HepG2 (cell line): ENCODE results near the gene TUBA4A. TPM values are rescaled to one million over a fixed set of nuclear protein-coding genes. Genes with fewer than 3 reads are reported as not detected.

ENCODE experiments used
- ATAC-seq: fragments of 200-7000 bp; cut with Tn5 transposase; 3 replicates; pipeline ENCODE4 v1.9.1; 2020; ENCODE audit warnings: mild to moderate bottlenecking, moderate library complexity
- BruUV-seq: library from RNA; stranded (reverse); fragments of 400-500 nt; replicated peaks from 2 replicates; lab custom pipeline; 2021; lab: Mats Ljungman, UMichigan
- CTCF ChIA-PET: fragments of 300-600 bp; formaldehyde crosslinking; extraction: SDS; loops from one replicate; lab custom pipeline; 2021; ENCODE audit warnings: low total read pairs, inconsistent platforms, low intra/inter-chr PET ratio; lab: Yijun Ruan, JAX
- POLR2A ChIA-PET: fragments of 350-600 bp; sonication (Branson Sonifier 250); formaldehyde crosslinking; loops from one replicate; lab custom pipeline; 2020; ENCODE audit warnings: antibody characterized with exemption, inconsistent platforms; lab: Yijun Ruan, JAX
- DNase-seq: peaks from one replicate; pipeline ENCODE4 v3.0.0-alpha.2; 2015; ENCODE audit warnings: low spot score
- FAIRE-seq: peaks from 3 replicates; lab custom pipeline; 2011; peaks lifted over from hg19 to GRCh38; lab: Jason Lieb, UNC
- H2AFZ ChIP-seq: one replicate; pipeline ENCODE4 v1.6.1; 2011; ENCODE audit warnings: low read length, inconsistent platforms
- H3K27ac ChIP-seq: fragments of 300-600 bp; 3 replicates; pipeline ENCODE4 v1.8.0; 2011; ENCODE audit warnings: mixed run types, mild to moderate bottlenecking, mixed read lengths, low read length, inconsistent platforms; ENCODE audit not compliant: insufficient read depth; ENCODE audit errors: extremely low read length
- H3K27me3 ChIP-seq, 2 experiments: fragments of 200-600 bp in 1 of 2; 2 replicates in 1 of 2; 3 replicates in 1 of 2; pipeline versions ENCODE4 v1.6.0 to v1.8.0; 2011; ENCODE audit warnings: low read length in 2 of 2, mild to moderate bottlenecking in 2 of 2, moderate library complexity in 2 of 2, inconsistent platforms in 1 of 2; ENCODE audit not compliant: insufficient read depth in 2 of 2, control insufficient read depth in 1 of 2
- H3K36me3 ChIP-seq, 2 experiments: fragments of 200-600 bp in 1 of 2; replicated peaks in 1 of 2; 2 replicates in 1 of 2; 3 replicates in 1 of 2; pipeline versions ENCODE4 v1.5.1 to v1.8.0; 2011; ENCODE audit warnings: low read length in 2 of 2, inconsistent platforms in 1 of 2; ENCODE audit not compliant: insufficient read depth in 2 of 2, control insufficient read depth in 1 of 2
- H3K4me1 ChIP-seq: 2 replicates; pipeline ENCODE4 v1.5.1; 2012; ENCODE audit warnings: low read length, inconsistent platforms; ENCODE audit not compliant: insufficient read depth
- H3K4me2 ChIP-seq: 2 replicates; pipeline ENCODE4 v1.6.0; 2011; ENCODE audit warnings: low read depth, low read length, inconsistent platforms
- H3K4me3 ChIP-seq, 3 experiments: fragments of 200-600 bp in 1 of 3; sonication (generic), shearing (Covaris generic) in 1 of 3; replicated peaks in 1 of 3; 2 replicates each; pipeline ENCODE4 v1.5.1; 2011 to 2016; ENCODE audit warnings: low read length in 3 of 3, inconsistent platforms in 2 of 3, low read depth in 2 of 3, mild to moderate bottlenecking in 2 of 3, control low read depth in 1 of 3, mixed read lengths in 1 of 3; ENCODE audit not compliant: insufficient read depth in 1 of 3
- H3K79me2 ChIP-seq: one replicate; pipeline ENCODE4 v1.6.1; 2011; ENCODE audit warnings: low read length, inconsistent platforms; ENCODE audit not compliant: insufficient read depth
- H3K9ac ChIP-seq: 2 replicates; pipeline ENCODE4 v1.6.0; 2011; ENCODE audit warnings: mild to moderate bottlenecking, low read depth, low read length, inconsistent platforms; ENCODE audit not compliant: insufficient read depth
- H3K9me3 ChIP-seq: 2 replicates; pipeline ENCODE4 v1.5.1; 2012; ENCODE audit warnings: mild to moderate bottlenecking, low read length
- H4K20me1 ChIP-seq: 2 replicates; pipeline ENCODE4 v1.6.0; 2011; ENCODE audit warnings: inconsistent platforms, mild to moderate bottlenecking, low read length, moderate library complexity; ENCODE audit not compliant: insufficient read depth
- ATF6 ChIP-seq: sonication (generic); formaldehyde crosslinking; conservative IDR thresholded peaks from 2 replicates; pipeline ENCODE4 v1.4.0; 2020; ENCODE audit warnings: missing genetic modification reagents
- NCOR1 ChIP-seq: fragments of 200-600 bp; sonication (generic); IDR thresholded peaks from 2 replicates; pipeline ENCODE4 v1.7.0; 2017; ENCODE audit warnings: antibody characterized with exemption, low read length, borderline replicate concordance
- NR3C1 ChIP-seq: sonication (generic); formaldehyde crosslinking; IDR thresholded peaks from 2 replicates; pipeline ENCODE4 v1.4.0; 2020; ENCODE audit warnings: missing genetic modification reagents
- RAD21 ChIP-seq: fragments of 450-650 bp; formaldehyde crosslinking; IDR thresholded peaks from 2 replicates; pipeline ENCODE4 v1.5.0; 2020; ENCODE audit warnings: mild to moderate bottlenecking
- SAP130 ChIP-seq: IDR thresholded peaks from 2 replicates; pipeline ENCODE4 v1.6.1; 2016; ENCODE audit warnings: low read depth
- SMAD3 ChIP-seq: sonication (generic); formaldehyde crosslinking; IDR thresholded peaks from 2 replicates; pipeline ENCODE4 v1.4.0; 2020; ENCODE audit warnings: missing genetic modification reagents
- TIGD3 ChIP-seq: sonication (generic); formaldehyde crosslinking; IDR thresholded peaks from 2 replicates; pipeline ENCODE4 v1.5.1; 2020; ENCODE audit warnings: mild to moderate bottlenecking, missing genetic modification reagents, borderline replicate concordance
- ZBTB39 ChIP-seq: sonication (generic); formaldehyde crosslinking; IDR thresholded peaks from 2 replicates; pipeline ENCODE4 v1.5.0; 2020; ENCODE audit warnings: missing genetic modification reagents
- ZNF17 ChIP-seq: sonication (generic); formaldehyde crosslinking; IDR thresholded peaks from 2 replicates; pipeline ENCODE4 v1.5.0; 2020; ENCODE audit warnings: mild to moderate bottlenecking, missing genetic modification reagents
- ZNF282 ChIP-seq: fragments of 450-650 bp; IDR thresholded peaks from 2 replicates; pipeline ENCODE4 v1.6.1; 2018; ENCODE audit not compliant: partially characterized antibody
- ZNF3 ChIP-seq: IDR thresholded peaks from 2 replicates; pipeline ENCODE4 v1.7.0; 2017; ENCODE audit warnings: inconsistent platforms
- ZNF747 ChIP-seq: sonication (generic); formaldehyde crosslinking; IDR thresholded peaks from 2 replicates; pipeline ENCODE4 v1.8.1; 2023; ENCODE audit warnings: missing genetic modification reagents, mild to moderate bottlenecking, borderline replicate concordance
- ZSCAN21 ChIP-seq: sonication (generic); formaldehyde crosslinking; IDR thresholded peaks from 2 replicates; pipeline ENCODE4 v1.8.0; 2022; ENCODE audit warnings: mild to moderate bottlenecking, missing genetic modification reagents, moderate library complexity, borderline replicate concordance
- WGBS: methylation state at CpG from one replicate; pipeline ENCODE4 v1.1.6; 2017; ENCODE audit warnings: low lambda C conversion rate; 5-methylcytosine and 5-hydroxymethylcytosine counted together
- in situ Hi-C: cut with HindIII; loops from 2 replicates; pipeline ENCODE4 v1.10.0; 2017; ENCODE audit warnings: low pct_unique_long_range_greater_than_20kb; ENCODE audit not compliant: extremely low pct_ligation_motif_present
- intact Hi-C: fragments of 100-400 bp; cut with micrococcal nuclease; formaldehyde crosslinking; loops from one replicate; pipeline ENCODE4 v1.10.0; 2022; ENCODE audit not compliant: unreplicated experiment
- polyA plus RNA-seq, 8 experiments: library from polyadenylated mRNA; depleted of rRNA in 3 of 8; stranded (reverse) in 7 of 8; unstranded in 1 of 8; fragments of >200 nt; fragmentation: Illumina TruSeq in 4 of 8; extraction: Trizol in 4 of 8; gene quantifications; 2 replicates each; pipeline versions ENCODE4 v1.2.1 to v1.2.3, GENCODE V29; 2011 to 2016; ENCODE audit warnings: low read depth in 4 of 8, missing spikeins in 1 of 8, mixed read lengths in 1 of 8; ENCODE audit not compliant: insufficient read depth in 1 of 8
- total RNA-seq, 5 experiments: library from RNA; depleted of rRNA; stranded (reverse); fragments of >200 nt; fragmentation: Illumina TruSeq; extraction: Trizol; gene quantifications; 2 replicates each; pipeline ENCODE4 v1.2.3, GENCODE V29; 2016; ENCODE audit warnings: low read depth in 1 of 5

The TUBA4A gene
- total and polyA plus RNA-seq, 2 of the 13 experiments (the other 11 are each of a cell fraction or from before 2014, with no cell fraction given): 1.3 to 12.7 TPM

GRCh38 chr2:219279151-219279915, 25.6 kb upstream of the TUBA4A start, which contains the start of gene DNAJB2:
TSS of gene DNAJB2 (plus strand) at chr2:219279366. CDS start at chr2:219279834, 468 bp downstream.
- 46% methylated on average over 20 of the region's 65 CpGs for WGBS
- FAIRE-seq (peak; percentile 74), DNase-seq (peak; percentile 93), ATAC-seq (peak; percentile 92)
- peak within 1 kb of the TSS; percentile 66 for H2AFZ ChIP-seq
- no peaks in the 10 kb centered on the region for H3K79me2 ChIP-seq
- H4K20me1 ChIP-seq: no peaks in the 10 kb centered on the region
- ChIA-PET CTCF (interaction anchor here (1.6 to 5.4 kb wide), 3 partner anchors 15 to 120 kb away, joined by 4 to 88 read pairs (median 28); no protein-coding TSS in a partner anchor), POLR2A (interaction anchor here (0.7 to 3.3 kb wide), 22 partner anchors 8 to 277 kb away, joined by 3 to 70 read pairs (median 10); partner anchors contain the start of genes ABCB6, ANKZF1, ATG9A and CNPPD1)
- H3K4me3 ChIP-seq: peak within 1 kb of the TSS; percentile 59 to 77 (median 73)
- no peaks in the 10 kb centered on the region for H3K9me3 ChIP-seq
- peak within 1 kb of the TSS; percentile 96 for H3K4me2 ChIP-seq
- H3K27ac ChIP-seq: peak within 1 kb of the TSS; percentile 62
- H3K4me1 ChIP-seq: peaks cover 33% of the 10 kb centered on the region
- in situ Hi-C loops: no loop called here
- no TSS peak for BruUV-seq
- H3K9ac ChIP-seq: peak within 1 kb of the TSS; percentile 80
- intact Hi-C loops: loop anchor here (1.0 kb wide), 2 partner anchors 15 to 30 kb away; no protein-coding TSS in a partner anchor
- 0 out of 5 replicates have a peak, but pooled peaks cover 0 to under 1% of the 10 kb centered on the region in 2 experiments for H3K27me3 ChIP-seq
- H3K36me3 ChIP-seq: peaks cover 2 to 10% of the 10 kb centered on the region in 2 experiments; a peak in 4 of 5 replicates
- TF ChIP-seq NCOR1: no peak
- TF ChIP-seq RAD21 (CRISPR knock-in tag): 0 out of 2 replicates have a peak, but pooled peaks have one; percentile 28
- TF ChIP-seq ZBTB39: 0 out of 2 replicates have a peak, but pooled peaks have one; percentile 43
- TF ChIP-seq ZNF3: no peak
- TF ChIP-seq NR3C1: no peak
- TF ChIP-seq SAP130 (CRISPR knock-in tag): peak; percentile 98
- TF ChIP-seq ATF6 (CRISPR knock-in tag): 0 out of 2 replicates have a peak, but pooled peaks have one; percentile 59
- TF ChIP-seq SMAD3 (CRISPR knock-in tag): peak; percentile 90
- no peak; the same call in 1 of the 2 replicates for TF ChIP-seq ZNF747 (CRISPR knock-in tag)
- peak; percentile 78; the same call in 1 of the 2 replicates for TF ChIP-seq ZSCAN21
- no peak for TF ChIP-seq TIGD3 (CRISPR knock-in tag)
- no peak for TF ChIP-seq ZNF17 (CRISPR knock-in tag)
- no peak for TF ChIP-seq ZNF282
